Measurements from ENCODE around the gene FUT6.
"Not testable (repeated sequence)": the region's sequence is repeated elsewhere in the genome, so short reads cannot be mapped to it uniquely, and the experiment has no call there.

FUT6 gene

DNA sequence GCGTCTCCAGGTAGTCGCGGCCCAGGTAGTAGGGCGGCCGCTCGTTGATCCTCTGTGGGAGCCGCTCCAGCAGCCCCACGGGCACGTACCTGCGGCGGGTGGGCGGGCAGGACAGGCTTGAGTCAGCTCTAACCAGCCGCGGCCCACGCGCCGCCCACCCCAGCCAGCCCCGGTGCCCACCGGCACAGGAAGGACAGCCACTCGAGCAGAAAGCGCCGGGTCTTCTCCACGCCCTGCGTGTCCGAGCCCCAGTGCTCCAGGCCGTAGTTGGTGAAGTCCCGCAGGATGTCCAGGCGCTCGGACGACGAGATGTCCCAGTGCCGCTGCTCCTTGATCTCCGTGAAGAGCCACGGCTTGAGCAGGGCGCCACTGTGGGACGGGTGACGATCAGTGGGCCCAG is 54.1 kb downstream of the FUT6 start:
- DNase-seq (ENCODE audit: low read depth), result no peak

DNA sequence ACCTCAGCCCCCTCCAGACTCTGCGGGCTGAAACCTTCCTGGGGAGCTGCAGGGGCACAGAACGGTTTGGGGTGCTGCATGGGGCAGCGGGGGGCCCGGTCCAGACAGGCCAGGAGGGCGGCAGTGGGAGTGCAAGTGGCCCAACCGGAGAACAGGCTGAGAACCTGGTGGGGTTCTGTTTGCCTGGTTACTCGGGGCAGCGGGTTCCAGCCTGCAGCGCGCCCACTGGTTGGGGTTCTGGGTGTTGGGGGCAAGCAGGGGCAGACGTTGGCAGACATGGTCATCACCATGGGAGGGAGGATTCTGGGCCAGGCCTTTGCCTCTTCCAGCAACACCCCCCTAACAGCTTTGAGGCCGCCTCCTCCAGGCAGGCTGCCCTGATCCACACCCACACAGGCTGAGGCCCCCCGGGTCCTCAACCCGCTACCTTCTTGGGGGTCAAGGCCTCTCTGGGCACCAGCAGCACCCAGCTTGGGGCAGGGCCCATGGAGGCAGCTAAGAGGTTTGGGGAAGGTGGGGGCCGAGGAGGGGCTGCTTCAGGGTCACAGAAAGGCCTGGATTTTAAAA is 54.8 kb downstream of the FUT6 start, which contains the start of gene PRR22:
Gene PRR22, minus strand, starts transcription at position 166 of the 567 bp plus-strand sequence. Its CDS starts 86 bp downstream, at position 80.
- no peak for DNase-seq (ENCODE audit: low read depth)

DNA sequence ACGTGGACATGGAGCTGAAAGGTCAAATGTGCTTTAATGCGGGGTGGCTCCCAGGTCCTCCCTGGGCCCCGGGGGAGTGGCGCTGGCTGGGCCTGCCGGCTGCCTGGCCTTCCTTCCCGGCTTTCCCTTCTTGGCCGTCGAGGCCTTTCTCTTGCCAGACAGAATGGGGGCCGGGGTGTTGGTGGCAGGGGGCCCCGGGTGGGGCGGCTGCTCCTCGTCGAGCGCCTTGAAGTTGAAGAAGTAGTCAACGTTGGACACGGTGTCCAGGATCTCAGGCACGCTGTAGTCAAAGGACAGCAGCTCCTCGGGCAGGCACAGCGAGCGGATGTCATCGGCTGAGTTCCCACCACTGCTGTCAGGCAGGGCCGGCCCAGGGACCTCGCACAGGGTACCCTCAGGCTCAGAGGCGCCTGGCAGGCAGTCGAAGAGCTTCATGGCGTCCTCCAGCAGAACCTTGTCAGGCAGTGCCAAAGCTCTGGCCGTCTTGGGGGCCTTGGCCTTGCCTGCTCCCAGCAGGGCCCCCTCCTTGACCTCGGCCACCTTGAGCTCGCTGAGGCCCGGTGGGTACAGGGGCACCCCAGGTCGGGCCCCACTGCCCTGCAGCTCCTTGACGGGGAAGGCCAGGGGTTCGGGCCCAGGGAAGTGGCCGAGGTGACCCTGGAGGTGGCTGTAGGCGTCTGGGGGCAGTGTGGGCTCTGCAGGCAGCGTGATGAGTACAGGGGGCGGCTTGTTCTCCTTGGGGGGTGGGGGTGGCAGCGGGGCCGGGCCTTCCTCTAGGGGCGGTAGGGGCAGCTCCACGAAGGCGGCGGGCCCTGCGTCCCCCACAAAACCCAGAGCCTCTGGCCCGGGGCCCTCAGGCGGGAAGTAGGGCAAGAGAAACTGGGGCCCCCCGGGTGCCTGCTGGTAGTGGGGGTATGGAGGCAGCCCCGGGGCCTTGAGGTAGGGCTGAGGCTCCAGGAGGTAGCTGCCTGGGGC is 56.3 kb downstream of the FUT6 start:
- no peak for DNase-seq (ENCODE audit: low read depth)

DNA sequence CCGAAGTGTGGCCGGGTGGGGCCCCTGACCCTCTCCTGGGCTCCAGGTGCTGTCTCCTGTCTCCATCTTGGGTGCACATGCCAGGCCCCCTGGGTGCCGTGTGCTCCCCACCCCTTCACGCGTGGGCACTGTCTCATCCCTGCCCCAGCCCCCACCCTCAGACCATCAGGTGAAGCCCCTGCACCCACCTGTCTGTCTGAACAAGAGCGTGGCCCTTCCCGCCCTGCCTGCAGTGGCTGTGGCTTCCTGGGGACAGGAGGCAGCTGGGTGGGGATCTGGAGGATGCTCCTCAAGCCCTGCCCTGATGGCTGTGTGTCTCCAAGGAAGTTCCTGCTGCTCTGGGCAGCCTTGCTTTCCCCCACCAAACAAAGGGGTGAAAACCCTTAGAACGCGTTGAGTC is 57.2 kb downstream of the FUT6 start:
- no peak for DNase-seq (ENCODE audit: low read depth)

DNA sequence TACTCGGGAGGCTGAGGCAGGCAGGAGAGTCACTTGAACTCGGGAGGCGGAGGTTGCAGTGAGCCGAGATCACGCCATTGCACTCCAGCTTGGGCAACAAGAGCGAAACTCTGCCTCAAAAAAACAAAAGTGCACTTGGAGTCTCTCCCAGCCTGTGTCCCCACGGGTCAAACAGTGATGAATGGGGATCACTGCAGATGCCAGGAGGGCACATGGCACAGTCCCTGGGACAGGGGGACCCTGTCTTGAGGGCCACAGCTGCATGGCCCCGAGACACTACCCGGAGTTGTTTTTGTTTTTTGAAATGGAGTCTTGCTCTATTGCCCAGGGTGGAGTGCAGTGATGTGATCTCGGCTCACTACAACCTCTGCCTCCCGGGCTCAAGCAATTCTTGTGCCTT is 58.6 kb downstream of the FUT6 start:
- not testable (repeated sequence) for DNase-seq (ENCODE audit: low read depth)

Measured in iris pigment epithelial cell (primary cell).